Stimulated activated CD4-positive, alpha-beta T cell treated with anti-CD3 and anti-CD28 coated beads, Interleukin-4, amount 100 ng/mL, for 1 hour (primary cell): ENCODE results near the gene CUEDC1.

Experiments used
- DNase-seq: peaks from one replicate; pipeline ENCODE4 v3.0.0-alpha.2; 2020

CUEDC1 gene

DNA sequence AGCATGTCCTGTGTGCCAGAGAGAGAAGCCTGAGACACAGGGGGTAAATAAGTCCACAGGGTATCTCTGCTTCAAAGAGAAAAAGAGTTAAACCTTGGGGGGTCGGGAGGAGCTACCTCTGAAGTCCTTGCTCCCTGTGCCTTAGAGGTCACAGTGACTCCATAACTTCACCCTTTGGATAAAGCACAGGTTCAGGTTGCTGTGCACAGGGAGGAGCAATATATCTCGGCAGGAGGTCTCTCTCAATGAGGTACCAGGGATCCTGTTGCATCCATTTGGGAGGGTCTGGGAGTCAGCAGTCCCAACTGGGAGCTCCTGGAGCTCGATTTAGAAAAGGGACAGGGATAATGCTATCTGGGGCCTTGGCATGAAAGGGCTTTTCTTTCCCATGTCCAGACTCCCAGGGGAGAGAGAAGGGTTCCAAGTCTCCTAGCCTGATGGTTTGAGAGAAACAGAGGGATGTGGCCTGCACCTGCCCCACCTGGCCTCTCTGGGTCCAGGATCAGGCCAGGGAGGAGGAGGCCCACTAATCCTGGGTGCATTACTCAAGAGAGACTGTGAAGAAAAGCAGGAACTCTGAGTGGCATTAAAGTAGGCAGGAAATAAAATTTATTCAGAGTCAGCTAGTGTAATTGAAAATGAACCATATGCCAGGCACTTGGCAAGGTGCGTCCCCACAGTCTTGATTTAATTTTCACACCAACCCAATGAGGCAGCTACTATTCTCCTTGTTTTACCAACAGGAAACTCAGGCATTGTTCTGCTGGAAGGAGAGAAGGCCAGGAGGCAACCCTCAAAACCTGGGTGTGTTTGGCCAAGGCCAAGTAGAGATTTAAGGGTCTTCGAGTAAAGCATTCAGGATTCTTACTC, 40.7 kb downstream of the CUEDC1 start:
- DNase-seq: no peak

DNA sequence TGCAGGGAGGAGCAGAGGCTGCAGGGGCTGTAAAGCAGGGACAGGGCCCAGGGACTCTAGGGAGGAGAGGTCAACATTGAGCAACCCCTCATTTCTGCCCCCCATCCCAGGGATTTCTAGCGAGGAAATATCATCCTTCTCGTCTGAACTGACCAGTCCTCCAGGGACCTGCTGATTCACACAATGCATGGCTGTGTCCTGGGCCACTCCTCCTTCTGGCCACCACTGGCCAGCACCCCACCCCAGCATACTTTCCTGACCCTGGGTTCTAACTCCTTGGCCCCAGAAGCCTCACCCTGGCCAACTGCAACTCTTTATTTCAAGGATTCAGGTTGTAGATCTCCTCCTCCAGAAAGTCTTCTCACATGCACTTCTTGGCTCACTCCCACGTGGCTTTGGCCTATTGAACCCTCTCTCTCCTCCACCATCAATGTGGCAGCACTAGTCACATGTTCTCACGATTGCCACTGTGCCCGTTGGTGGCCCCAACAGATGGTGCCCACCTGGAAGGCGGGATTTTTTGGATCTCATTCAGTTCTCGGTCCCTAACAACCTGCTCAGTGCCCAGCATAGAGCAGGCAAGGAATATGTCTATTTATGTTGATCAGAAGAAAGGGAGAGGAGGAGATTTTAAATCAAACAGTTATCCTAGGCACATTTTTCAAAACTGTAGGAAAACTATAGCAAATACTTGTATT, 41.5 kb downstream of the CUEDC1 start:
- no peak for DNase-seq

DNA sequence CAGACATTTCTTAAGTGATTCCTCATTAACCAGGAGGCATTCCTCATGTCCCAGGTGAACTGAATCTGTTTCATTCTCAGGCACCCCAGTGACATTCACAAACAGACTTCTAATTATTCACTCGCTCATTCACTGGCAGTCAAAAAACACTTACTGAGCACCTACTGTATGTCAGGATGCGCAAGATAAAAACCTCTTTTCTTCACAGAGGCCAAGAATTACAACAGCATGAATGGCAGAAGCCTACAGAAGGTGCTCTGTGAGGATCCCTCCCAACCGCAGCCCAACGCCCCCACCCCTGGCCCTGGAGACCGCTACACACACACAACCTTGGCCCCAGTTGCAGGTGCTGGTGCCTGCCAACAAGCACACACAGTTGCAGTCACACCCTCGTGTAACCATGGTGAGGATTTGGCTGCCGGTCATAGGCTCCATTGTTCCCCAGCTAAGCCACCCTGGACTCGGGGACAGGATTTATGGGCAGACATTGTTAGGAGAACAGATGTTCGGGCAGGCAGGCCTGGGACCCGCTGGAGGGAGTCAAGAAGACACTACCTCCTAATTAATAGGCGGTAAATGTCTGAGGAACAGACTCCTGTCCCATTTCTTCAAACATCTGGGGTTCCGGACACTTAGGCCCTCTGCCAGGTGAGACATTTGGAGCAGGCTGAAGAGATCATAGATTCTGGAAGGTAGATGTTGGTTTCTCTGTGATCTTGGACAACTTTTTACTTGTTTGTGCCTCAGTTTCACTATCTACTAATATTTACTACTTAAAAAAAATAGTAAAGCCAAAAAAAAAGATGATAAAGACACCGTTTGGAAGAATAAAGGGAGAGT, 43.2 kb downstream of the CUEDC1 start:
- DNase-seq: no peak

DNA sequence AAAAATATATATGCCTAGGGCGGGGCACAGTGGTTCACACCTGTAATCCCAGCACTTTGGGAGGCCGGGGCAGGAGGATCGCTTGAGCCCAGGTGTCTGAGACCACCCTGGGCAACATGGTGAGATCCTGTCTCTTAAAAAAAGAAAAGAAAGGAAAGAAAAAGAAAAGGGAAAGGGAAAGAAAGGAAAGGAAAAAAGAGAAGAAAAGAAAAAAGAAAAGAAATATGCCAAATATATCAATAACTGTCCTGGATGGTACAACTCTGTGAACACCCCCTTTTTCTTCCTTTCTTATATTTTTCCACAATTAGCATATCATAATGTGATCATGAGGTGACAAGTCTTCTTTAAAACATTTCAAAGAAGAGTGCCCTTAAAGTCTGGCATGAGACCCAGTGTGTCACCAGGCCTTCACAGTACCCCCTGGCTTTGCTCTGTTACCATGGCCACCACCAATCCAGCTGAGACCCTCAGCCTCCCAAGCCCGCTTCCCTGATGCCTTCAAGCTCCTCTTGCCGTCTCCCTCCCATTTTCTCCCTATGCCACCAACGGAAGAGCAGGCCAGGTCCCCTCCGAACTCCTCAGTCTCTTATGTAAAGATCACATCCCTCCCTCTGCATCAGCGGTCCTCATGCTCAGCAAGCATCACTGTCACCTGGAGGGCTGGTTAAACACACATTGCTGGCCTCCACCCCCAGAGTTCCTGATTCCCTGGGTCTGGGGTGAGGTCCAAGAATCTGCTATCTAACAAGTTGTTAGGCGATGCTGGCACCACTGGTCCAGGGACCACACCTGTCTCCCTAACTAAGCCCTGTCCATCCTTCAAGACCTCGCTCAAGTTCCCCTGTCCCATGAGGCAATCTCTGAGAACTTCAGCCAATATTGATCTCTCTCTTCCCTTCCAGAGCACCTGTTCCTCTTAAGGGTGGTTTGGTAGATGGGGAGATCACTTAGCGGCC, 44.5 kb downstream of the CUEDC1 start:
- no peak for DNase-seq

DNA sequence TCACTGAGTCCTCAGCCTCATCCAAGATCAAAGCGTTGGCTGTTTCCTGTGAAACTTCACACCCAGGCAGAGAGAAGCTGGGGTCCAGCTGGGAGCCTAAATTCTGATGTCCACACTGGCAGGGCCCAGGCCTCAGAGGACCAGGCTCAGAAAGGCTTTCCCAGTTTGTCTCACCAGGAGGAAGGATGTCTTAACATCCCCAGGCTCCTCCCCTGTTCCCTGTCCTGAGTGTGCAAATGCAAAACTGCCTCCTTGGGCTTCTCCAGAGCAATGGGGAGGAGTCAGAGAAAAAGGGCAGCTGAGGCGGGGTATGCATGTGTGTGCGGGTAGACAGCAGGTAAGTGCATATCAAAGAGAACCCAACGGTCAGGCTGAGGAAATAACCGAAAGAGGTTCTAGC, 45.7 kb downstream of the CUEDC1 start:
- DNase-seq: no peak

DNA sequence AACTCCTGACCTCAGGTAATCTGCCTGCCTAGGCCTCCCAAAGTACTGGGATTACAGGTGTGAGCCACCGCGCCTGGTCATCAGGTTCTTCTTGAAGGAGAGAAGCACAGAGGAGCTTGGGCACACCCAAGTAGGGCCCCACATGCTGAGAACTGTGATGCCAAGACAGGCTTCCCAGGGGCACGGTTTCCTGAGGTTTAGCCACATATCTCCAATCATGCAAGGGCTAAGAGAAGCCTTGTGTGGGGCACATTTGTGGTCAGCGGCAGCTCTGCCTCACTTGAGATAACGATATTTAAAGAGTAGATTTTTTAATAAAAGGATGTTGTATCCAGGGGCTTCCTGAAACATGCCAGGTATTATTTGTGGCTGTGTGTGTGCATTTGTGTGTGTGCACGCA, 46.9 kb downstream of the CUEDC1 start:
- no peak for DNase-seq

DNA sequence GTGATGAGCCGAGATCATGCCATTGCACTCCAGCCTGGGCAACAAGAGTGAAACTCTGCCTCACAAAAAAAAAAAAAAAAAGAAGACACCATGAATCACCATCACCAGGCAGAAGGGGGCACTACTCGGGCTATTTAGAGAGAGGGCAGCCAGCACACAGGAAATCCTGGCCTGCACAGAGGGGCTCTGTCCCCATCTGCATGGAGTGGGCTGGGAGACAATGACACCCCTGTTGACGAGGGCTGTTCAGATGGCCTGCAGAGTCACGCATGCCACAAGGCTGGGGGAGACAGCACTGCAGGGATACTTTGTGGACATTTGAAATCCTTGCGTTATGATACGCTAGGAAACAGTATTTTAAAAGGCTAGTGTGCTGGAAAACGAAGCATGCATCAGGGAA, 48.3 kb downstream of the CUEDC1 start:
- no peak for DNase-seq

DNA sequence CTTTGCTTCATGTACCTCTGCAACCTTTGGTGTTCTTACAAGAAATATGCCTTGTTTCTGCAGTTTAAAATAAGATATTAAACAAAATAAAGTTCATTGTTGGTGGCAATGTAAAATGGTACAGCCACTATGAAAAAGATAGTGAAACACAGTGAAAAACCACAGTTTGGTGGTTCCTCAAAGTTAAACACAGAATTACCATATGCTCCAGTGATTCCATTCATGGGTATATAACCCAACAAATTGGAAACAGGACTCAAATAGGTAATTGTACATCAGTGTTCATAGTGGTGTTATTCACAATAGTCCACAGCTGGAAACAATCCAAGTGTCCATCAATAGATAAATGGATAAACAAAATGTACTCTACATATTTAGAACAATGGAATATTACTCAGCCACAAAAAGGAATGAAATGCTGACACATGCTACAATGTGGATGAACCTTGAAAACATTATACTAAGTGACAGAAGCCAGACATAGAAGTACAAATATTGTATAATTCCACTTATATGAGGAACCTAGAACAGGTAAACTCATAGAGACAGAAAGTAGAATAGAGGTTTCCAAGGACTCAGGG, 49.2 kb downstream of the CUEDC1 start:
- DNase-seq: no peak

DNA sequence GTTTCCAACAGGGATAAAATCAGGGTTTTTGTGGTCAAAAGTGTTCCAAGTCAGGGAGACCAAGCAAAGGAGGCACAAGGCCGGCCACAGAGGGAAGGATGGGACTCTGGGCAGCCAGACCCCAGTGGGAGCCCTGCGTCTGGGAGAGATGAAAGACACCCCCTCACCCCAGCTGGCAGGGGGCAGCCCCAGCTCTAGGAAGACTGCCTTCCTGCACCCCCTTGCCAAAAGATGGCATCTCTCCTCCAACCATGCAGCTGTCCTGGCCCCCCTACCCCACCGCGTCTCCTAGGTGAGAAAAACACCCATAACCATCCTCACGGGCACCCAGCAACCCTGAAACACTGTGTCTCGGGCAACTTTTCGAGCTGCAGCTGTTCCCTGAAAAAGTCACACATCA, 51.3 kb downstream of the CUEDC1 start:
- no peak for DNase-seq

DNA sequence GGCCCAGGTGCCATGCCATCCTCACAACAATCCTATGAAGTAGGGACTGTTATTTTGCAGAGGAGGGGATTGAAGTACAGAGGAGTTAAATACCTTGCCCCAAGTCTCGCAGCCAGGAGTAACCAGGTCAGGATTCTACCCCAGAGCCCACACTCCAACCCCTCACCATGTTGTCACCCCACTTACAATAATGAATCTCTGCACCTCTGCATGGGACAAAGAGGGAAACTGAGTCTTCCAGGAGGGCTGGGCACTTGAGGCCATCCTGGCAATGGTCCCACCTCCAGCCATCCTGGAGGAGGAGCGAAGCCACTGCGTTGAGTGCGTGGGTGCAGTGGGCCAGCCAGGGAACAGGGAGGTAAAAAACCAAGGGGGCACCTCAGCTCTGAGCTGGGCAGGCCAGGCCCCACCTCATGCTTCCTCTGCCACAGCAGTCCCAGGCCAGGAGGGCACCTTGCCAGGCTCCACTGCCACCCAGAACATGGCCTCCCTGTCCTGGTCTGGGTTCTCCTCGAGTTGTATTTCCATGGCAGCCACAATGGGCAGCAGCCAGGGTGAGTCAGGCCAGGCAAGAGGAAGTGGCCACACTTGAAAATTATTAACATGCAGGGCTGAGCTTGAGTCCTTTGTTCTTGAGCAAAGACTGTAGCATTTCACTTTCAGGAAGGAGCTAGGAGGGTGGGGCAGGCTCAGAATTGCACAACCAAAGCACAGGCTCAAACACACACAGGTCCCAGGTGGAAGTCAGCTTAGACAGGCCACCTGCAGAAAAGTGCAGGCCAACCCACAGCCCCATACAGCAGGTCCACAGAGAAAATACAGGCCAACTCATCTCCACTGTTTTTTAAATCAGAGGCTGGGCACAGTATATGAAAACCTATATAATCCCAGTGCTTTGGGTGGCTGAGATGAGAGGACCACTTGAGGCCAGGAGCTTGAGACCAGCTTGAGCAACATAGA, 52.1 kb downstream of the CUEDC1 start:
- no peak for DNase-seq

DNA sequence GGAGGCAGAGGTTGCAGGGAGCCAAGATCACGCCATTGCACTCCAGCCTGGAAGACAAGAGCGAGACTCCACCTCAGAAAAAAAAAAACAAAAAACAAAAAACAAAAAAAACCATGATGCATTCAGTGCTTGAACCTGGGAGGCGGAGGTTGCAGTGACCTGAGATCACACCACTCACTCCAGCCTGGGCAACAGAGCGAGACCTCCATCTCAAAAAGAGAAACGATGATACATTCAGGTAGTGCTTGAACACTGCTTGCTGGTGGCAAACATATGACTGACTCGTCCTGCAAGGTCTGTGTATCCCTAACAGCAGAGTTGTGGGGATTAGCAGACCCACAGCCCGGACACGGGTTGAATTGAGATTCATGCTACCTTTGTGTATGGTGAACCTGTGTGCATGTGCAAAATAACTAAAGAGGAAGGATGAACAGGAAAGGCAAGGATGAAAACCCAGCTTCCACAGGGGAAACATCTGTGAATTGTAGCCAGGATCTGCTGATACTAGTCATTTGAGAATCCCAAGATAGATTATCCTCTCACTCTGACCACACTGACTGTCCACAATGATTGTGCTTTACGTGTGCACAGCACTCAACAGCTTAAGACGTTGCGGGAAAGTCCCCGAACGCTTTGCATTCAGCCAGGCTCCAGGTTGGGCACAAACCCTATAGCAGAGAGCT, 53.0 kb downstream of the CUEDC1 start:
- no peak for DNase-seq

DNA sequence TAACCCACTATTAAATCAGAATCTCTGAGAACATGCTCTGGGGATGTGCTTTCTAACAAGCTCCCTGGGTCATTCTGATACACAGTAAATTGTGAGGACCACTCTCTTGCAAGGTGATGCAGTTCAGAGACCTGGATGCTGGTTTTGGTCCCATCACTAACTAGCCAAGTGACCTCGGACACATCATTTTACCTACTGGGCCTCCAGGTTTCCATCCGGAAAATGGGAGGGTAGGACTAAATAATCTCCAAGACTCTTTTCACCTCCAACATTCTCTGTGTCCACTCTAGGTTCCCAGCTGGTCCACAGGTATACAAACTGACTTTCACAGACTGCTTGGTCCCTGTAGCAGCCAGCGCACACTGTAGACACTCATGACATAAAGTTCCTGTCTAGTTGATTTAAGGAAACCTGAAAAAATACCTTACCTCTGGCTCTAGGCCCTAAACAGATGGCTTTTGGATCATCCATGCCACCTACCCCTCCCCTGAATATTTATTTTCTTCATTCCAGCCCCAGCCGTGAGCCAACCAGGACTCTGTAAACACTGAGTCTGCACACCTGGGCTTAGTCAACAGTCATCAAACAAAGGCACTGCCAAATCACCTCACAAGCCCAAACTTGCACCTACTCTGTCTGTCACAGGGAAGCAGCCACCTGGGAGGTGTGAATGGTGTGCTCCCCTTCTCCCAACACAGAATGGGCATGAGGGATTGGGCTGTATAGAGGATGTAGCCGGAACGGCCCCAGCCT, 54.0 kb downstream of the CUEDC1 start:
- no peak for DNase-seq

DNA sequence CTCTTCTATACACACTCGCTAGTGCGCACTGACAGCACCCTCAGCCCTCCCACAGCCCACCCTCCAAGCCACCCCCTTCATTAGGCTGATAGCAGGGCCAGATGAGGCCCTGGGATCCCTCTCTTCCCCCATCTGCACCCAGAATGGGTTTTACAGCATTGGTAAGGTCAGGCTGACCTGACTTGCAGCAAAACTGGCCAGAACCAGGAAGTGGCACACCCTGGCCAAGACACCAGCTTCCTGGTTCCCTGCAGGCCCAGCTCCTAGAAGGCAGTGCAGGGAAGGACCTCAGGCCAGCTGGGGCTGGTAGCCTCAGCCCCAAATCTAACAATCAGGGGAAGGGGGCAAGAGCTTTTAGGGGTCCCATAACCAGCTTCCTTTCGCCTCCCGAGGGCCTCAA, 55.4 kb downstream of the CUEDC1 start:
- no peak for DNase-seq

DNA sequence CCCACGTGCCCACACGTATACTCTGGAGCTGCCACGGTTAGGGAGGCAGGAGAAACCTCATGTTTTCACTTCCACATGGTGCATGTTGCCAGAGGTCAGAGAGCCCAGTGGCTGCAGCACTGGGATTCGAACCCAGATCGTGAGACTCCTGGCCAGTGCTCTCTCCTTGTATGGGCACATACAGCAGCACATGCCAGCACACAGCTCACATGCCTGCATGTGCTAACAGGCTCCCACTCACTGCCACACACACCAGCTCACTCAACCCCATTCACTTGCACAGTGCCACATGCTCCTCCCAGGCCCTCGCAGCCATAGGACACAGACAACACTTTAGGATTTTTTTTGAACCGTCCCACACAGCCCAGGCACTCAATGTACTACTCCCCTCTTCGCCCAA, 55.8 kb downstream of the CUEDC1 start:
- DNase-seq: no peak

DNA sequence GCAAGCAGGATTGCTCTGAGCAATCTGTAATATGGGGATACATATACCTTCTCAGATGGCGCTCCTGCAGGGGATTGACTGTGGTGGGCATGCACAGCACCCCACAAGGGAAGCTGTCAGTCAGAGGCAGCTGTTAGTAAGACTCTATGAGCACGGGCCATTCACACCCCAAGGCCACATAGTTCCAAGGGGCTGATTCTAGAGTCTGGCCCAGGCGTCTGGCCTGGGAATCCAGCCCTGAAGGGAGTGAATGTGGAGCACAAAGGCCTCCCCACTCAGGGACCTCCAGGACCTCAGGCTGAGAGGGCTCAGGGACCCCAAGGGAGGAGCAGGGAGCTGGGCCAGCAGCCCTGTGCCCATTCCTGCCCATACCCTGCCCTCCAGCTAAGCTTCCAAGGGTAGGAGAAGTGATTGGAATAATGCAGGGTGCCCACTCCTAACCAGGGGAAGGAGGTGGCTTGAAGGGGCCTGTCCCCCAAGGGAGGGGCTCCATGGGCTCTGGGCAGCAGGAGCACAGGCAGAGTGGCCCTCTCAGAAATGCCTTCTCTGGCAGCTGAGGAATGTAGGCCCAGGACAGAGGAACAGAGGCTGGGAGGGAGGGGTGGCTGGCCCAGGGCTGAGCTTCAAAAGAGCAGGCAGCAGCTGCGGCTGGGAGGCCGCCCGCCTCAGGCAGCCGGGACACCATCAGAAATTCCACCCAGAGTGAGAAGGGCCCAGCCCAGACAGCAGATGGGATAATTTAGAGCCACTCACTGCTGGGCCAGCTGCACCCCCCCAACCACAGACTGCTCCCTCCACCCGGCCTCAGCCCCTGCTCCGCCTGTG, 56.5 kb downstream of the CUEDC1 start:
- no peak for DNase-seq

DNA sequence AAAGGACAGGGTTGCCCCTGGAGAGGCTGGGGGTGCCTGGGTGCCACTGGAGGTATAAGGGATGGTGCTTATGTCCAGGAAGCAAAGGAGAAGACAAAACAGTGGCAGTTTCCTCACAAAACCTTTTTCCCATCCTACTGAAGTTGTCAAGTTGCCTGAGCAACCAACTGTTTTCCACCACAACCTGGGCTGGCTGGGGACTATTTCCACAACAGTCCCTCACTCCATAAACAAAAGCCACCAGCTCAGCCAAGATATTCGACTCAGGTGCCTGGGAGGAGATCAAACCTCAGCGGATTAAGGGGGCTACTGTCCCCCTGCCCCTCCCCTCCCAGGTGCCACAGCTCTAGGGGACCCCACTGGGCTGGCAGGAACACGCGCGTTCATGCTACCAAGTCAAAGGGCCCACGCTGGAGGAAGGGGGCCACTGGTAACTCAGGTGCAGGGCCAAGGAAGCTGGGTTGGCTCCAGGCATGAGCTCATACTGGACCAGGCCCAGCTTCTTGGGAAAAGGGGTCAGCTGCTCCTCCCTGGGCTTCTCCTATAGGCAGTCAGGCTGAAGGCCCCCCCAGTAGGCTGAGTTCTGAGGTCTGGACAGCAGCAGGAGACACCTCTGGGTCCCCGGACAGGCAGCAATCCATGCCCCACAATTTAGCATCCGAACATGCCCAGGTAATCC, 59.7 kb downstream of the CUEDC1 start:
- no peak for DNase-seq

DNA sequence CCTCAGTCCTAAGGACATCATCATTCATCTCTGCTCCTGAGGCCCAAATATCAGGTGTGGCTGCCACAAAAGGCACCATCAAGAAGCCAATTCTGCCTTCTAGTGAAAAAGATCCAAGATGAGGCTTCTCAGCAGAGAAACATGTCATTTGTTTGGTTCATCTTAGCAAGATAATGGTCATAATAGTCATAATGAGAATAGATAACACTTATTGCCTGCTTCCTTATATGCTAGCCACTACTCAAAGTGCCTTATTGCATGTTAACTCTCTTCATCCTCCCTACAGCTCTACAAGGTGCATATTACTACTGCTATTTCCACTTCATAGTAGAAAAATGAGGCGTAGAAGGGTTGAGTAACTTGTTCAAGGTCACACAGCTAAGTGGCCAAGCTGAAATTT, 60.4 kb downstream of the CUEDC1 start:
- DNase-seq: no peak
